AG04450 (cell line): Measurements from ENCODE around the gene SEMA3G. TPM values are rescaled to one million over a fixed set of nuclear protein-coding genes. Genes with fewer than 3 reads are reported as not detected.

ENCODE experiments used
- CTCF ChIA-PET: fragments of 300-600, 350-600 bp; formaldehyde crosslinking; extraction: SDS; loops from one replicate; lab custom pipeline; 2022; ENCODE audit warnings: antibody characterized with exemption, inconsistent platforms; lab: Charles Lee
- POLR2A ChIA-PET: fragments of 350-600 bp; formaldehyde crosslinking; extraction: SDS; loops from one replicate; lab custom pipeline; 2021; ENCODE audit warnings: antibody characterized with exemption, inconsistent platforms; lab: Yijun Ruan, JAX
- DNase-seq: peaks from one replicate; pipeline ENCODE4 v3.0.0-alpha.2; 2011; ENCODE audit warnings: low read depth, low spot score
- H3K27ac ChIP-seq: one replicate; pipeline ENCODE4 v1.5.1; 2012; ENCODE audit warnings: low read depth, low read length, control low read depth
- H3K27me3 ChIP-seq: one replicate; pipeline ENCODE4 v1.6.0; 2012; ENCODE audit warnings: low read length; ENCODE audit not compliant: control insufficient read depth, insufficient read depth
- H3K4me3 ChIP-seq: 2 replicates; pipeline ENCODE4 v1.5.1; 2011; ENCODE audit warnings: mild to moderate bottlenecking, low read depth, low read length, control low read depth
- H3K9me3 ChIP-seq: 2 replicates; pipeline ENCODE4 v1.5.1; 2012; ENCODE audit warnings: low read length; ENCODE audit not compliant: control insufficient read depth, insufficient read depth
- CTCF ChIP-seq: IDR thresholded peaks from 2 replicates; pipeline ENCODE4 v1.5.1; 2011; ENCODE audit warnings: low read depth, low read length, control low read depth, inconsistent platforms
- polyA plus RNA-seq: library from polyadenylated mRNA; depleted of rRNA; stranded (reverse); fragments of >200 nt; gene quantifications from 2 replicates; pipeline ENCODE4 v1.2.3, GENCODE V29; 2011

Gene SEMA3G
- polyA plus RNA-seq, 1 experiment, result not detected

DNA sequence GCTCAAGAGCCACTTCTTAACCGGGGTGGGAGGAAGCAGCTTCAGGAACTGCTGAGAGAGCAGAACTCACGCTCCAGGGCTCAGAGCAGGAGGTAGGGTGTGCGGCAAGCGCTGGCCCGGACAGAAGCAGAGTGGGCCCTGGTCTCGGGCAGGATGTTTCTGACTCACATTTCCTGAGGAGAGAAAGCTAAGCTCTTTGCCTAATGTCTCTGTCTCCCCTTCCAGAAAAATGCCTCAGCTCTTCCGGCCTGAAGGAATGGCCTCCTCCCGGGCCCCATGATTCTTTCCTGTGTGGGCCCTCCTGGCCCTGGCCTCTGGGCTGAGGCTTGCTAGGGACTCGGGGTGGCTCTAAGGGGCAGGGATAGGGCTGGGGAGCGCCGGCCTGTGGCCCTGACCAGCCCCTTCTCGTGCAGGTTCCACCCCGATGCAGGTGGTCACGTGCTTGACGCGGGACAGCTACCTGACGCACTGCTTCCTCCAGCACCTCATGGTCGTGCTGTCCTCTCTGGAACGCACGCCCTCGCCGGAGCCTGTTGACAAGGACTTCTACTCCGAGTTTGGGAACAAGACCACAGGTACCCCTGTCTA is 46.1 kb upstream of the SEMA3G start:
- no peak overlapping the region for H3K27ac ChIP-seq
- no peaks in the 10 kb centered on the region for H3K9me3 ChIP-seq
- POLR2A ChIA-PET, result no interaction called here
- CTCF ChIA-PET, result no interaction called here
- no peak for TF ChIP-seq CTCF
- no peak for DNase-seq
- H3K4me3 ChIP-seq, result no peak overlapping the region
- H3K27me3 ChIP-seq, result no peaks in the 10 kb centered on the region

DNA sequence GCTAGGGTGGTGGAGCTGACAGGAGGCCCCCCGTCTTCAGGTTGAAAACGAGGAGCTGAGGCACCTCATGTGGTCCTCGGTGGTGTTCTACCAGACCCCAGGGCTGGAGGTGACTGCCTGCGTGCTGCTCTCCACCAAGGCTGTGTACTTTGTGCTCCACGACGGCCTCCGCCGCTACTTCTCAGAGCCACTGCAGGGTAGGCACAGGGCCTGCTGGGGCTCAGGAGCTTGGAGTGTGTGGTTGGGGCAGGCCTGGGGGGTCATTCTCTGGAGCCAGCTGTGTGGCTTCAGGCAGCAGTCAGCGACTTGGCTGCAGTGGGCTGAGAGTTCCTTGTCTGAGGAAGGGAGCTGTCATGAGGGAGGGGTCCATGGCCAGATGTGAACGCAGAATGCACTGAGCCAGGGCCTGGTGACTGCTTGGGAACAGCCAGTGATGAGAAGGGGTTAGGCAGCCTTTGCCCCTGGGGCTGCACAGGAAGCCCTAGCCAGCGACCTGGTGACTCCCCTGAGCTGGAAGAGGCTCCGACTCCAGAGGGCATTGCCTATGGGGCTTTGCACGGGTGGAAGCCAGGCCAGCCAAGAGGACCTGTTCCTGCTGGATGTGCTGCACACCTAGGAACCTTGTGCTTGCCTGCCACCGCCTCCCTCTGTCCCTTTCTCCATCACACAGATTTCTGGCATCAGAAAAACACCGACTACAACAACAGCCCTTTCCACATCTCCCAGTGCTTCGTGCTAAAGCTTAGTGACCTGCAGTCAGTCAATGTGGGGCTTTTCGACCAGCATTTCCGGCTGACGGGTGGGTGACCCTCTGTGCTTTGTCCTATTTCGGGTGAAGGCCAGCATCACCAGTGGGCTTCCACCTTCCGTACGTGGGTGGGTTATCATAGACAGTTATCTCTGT is 45.4 kb upstream of the SEMA3G start:
- no peak overlapping the region for H3K27ac ChIP-seq
- TF ChIP-seq CTCF, result no peak
- no peak for DNase-seq
- H3K27me3 ChIP-seq, result no peaks in the 10 kb centered on the region
- ChIA-PET POLR2A (interaction anchor here (1.5 kb wide), 1 partner anchor 46 kb away, joined by 6 read pairs; the partner anchor contains the start of gene UQCC5), CTCF (interaction anchor here (2.0 kb wide), 1 partner anchor 19 kb away, joined by 9 read pairs; no protein-coding TSS in a partner anchor)
- no peak overlapping the region for H3K4me3 ChIP-seq
- H3K9me3 ChIP-seq, result no peaks in the 10 kb centered on the region

- no peak for TF ChIP-seq CTCF
- CTCF ChIA-PET, result interaction anchor here (1.0 to 2.0 kb wide), 2 partner anchors 18 to 77 kb away, joined by 6 to 9 read pairs; no protein-coding TSS in a partner anchor
- H3K4me3 ChIP-seq, result no peak overlapping the region
- H3K9me3 ChIP-seq, result no peaks in the 10 kb centered on the region
- H3K27me3 ChIP-seq, result no peaks in the 10 kb centered on the region
- no peak overlapping the region for H3K27ac ChIP-seq
- POLR2A ChIA-PET, result interaction anchor here (1.5 kb wide), 1 partner anchor 47 kb away, joined by 6 read pairs; the partner anchor contains the start of gene UQCC5
- no peak for DNase-seq
These were observed 44.5 kb upstream of the SEMA3G start for GRCh38 chr3:52489453-52489852.

DNA sequence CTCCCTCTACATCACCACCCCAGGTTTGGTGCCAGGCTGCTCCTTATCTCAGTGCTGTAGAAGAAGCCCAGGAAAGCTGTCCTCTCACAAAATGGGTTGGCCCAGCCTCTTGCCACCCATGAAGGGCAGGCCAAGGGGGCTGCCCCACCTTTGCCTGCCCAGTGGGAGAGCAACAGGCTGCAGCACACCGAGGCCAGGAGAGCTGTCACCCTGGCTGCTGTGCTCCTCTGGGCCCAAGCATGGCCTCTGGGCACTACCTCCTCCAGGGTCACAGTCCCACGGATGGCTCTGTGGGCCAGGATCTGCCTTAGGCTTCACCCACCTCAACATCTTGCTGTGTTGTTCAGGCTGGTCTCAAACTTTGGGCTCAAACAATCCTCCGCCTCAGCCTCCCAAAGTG is 43.8 kb upstream of the SEMA3G start:
- ChIA-PET POLR2A (no interaction called here), CTCF (interaction anchor here (1.0 to 2.0 kb wide), 2 partner anchors 17 to 76 kb away, joined by 6 to 9 read pairs; no protein-coding TSS in a partner anchor)
- Histone ChIP-seq H3K4me3 (no peak overlapping the region), H3K9me3 (no peaks in the 10 kb centered on the region), H3K27ac (no peak overlapping the region), H3K27me3 (no peaks in the 10 kb centered on the region)
- no peak for TF ChIP-seq CTCF
- no peak for DNase-seq
